ENCODE measurements around the gene GRIN2D. TPM values are rescaled to one million over a fixed set of nuclear protein-coding genes. Genes with fewer than 3 reads are reported as not detected.

Gene GRIN2D
- total RNA-seq, 1 donor = 0.54 TPM

DNA sequence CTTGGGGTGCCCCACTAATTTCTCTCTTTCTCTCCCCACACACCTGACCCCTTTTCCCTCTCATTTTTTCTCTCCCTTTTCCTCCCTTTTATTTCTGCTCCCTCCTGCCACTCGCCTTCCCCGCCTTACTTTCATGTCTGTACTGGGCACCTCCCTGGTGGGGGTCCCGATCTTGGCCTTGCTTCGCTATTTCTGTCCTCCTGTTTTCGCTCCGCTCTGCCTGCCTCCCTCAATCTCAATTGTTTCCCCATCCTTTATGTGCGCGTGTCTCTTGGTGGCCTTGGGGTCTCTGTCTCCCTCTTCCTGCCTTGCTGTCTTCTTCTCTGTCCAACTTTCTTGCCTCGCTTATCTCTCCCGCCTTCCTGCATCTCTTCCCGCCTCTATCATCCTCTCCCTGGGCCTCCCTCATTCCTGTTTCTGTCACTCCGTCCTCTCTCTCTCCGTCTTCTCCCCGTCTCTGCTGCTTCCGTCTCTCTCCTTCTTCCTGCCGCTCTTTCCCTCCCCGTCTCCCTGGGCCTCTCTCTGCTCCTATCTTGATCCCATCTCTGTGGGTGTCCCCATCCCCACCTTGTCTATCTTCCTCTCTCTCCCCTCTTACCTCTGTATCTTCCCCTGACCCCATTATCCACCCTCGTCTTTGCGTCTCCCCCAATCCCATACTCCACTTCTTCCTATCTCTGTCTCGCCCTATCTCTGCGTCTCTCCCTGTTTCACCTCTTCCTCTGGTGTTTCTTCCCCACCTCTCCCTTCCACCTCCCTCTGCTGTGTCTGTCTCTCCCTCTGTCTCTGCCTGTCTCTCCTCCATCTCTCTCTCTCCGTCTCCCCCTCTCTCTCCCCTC, 4.0 kb downstream of the GRIN2D start:
- no peak for DNase-seq (ENCODE audit: low read depth in 2 of 3, low spot score in 2 of 3)

- no peak for DNase-seq (ENCODE audit: low read depth in 2 of 3, low spot score in 2 of 3)
These were observed 4.6 kb downstream of the GRIN2D start for GRCh38 chr19:48398102-48398374.

DNA sequence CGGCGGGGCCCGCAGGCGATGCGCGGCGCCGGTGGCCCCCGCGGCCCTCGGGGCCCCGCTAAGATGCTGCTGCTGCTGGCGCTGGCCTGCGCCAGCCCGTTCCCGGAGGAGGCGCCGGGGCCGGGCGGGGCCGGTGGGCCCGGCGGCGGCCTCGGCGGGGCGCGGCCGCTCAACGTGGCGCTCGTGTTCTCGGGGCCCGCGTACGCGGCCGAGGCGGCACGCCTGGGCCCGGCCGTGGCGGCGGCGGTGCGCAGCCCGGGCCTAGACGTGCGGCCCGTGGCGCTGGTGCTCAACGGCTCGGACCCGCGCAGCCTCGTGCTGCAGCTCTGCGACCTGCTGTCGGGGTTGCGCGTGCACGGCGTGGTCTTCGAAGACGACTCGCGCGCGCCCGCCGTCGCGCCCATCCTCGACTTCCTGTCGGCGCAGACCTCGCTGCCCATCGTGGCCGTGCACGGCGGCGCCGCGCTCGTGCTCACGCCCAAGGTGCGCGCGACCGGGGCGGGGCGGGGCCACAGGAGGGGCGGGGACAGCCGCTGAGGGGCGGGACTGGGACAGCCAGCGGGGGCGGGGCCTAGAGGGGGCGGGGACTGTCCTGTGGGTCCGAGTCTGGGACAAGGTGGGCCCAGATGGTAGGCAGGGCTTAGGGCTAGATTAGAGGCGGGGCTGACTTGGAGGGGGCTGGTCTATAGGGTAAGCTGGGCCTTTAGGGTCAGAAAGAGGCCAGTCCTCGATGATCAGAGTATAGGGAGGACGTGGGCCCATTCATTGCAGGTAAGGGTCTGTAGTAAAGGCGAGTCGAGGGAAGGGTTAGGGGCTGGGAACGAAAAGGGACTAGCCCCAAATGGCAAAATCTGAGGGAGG, 5.1 kb downstream of the GRIN2D start:
- peak; percentile 63 to 75 (median 66) for DNase-seq (ENCODE audit: low read depth in 2 of 3, low spot score in 2 of 3)

DNA sequence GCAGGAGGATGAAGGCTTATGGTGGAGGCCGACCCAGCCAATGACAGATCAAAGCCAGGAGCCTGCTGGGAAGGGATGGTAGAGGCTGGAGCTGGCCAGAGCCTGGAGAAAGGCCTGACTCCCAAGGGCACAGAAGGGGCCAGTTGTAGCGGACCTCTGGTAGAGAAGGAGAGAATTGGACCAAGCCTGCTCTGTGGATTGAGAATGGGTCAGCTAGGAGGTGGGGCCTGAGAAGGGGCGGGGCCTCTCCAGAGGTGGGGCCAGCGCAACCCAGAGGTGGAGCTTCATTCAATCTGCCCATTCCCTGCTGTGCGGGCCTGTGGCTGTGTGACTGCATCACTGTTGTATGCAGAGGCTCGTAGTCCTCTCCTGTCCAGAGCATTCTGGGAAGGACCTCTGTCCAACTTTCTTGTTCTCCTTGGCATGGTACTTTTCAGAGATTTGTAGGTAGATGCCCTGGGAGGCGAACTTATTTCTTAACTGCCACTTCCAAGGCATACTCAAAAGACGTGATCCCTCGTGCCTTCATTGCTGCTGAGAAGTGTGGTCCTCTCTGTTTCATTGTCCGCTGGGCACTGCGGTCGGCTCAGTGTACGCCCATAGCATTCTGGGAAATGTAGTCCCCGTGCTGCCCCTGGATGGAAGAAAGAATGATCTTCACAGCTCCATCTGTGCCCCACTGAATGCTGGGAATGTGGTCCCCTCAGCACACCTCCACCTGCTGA, 6.7 kb downstream of the GRIN2D start:
- DNase-seq (ENCODE audit: low read depth in 2 of 3, low spot score in 2 of 3) = no peak

GRCh38 chr19:48401287-48401686, 7.8 kb downstream of the GRIN2D start:
- DNase-seq (ENCODE audit: low read depth in 2 of 3, low spot score in 2 of 3) = no peak

GRCh38 chr19:48403606-48404005, 10.1 kb downstream of the GRIN2D start:
- peak in 2 of 3 donors; percentile 51 to 63 for DNase-seq (ENCODE audit: low read depth in 2 of 3, low spot score in 2 of 3)

- DNase-seq (ENCODE audit: low read depth in 2 of 3, low spot score in 2 of 3) = no peak
These were observed 11.7 kb downstream of the GRIN2D start for GRCh38 chr19:48405010-48405659.

DNA sequence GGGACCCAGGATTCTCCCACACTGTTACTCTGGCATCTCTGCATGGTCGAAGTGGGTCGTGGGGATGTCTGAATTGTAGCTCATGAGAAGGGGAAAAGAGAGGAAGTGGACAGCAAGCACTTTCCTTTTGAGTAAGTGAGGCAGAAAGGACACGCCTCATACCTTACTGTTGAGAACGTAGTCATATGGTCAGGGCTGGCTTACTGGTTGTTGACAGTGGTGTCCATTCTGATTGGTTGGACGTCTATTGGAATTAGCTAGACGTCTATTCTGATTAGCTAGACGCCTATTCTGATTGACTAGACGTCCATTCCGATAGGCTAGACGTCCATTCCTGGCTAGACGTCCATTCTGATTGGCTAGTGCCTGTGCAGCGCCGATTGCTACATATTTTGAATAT, 12.4 kb downstream of the GRIN2D start:
- DNase-seq (ENCODE audit: low read depth in 2 of 3, low spot score in 2 of 3) = no peak

GRCh38 chr19:48413879-48414587, 20.6 kb downstream of the GRIN2D start:
- no peak for DNase-seq (ENCODE audit: low read depth in 2 of 3, low spot score in 2 of 3)

DNA sequence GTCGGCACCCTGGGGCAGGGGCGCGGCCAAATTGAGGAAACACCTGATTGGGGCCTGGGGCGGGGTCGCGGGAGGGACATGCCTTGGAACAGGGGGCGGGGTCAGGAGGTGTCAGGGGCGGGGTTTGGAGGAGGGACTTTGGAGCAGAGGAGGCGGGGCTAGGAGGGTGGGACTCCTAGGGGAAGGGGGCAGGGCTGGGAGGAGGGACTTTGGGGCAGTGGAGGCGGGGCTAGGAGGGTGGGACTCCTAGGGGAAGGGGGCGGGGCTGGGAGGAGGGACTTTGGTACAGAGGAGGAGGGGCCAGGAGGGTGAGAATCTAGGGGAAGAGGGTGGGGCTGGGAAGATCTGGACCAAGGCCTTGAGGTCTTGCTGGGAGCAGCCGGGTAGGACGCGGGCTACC, 21.9 kb downstream of the GRIN2D start:
- DNase-seq (ENCODE audit: low read depth in 2 of 3, low spot score in 2 of 3) = peak in 2 of 3 donors; percentile 92 to 93

GRCh38 chr19:48415806-48416221, 22.3 kb downstream of the GRIN2D start:
- no peak for DNase-seq (ENCODE audit: low read depth in 2 of 3, low spot score in 2 of 3)

- no peak for DNase-seq (ENCODE audit: low read depth in 2 of 3, low spot score in 2 of 3)
These were observed 24.0 kb downstream of the GRIN2D start for GRCh38 chr19:48417421-48417820.

- peak in 2 of 3 donors; percentile 59 to 64 for DNase-seq (ENCODE audit: low read depth in 2 of 3, low spot score in 2 of 3)
These were observed 25.0 kb downstream of the GRIN2D start for GRCh38 chr19:48418317-48419064.

GRCh38 chr19:48419158-48419920, 25.9 kb downstream of the GRIN2D start:
- peak in 2 of 3 donors; percentile 86 to 91 for DNase-seq (ENCODE audit: low read depth in 2 of 3, low spot score in 2 of 3)

- no peak for DNase-seq (ENCODE audit: low read depth in 2 of 3, low spot score in 2 of 3)
These were observed 28.1 kb downstream of the GRIN2D start for GRCh38 chr19:48421548-48421947.

- DNase-seq (ENCODE audit: low read depth in 2 of 3, low spot score in 2 of 3) = peak in 2 of 3 donors; percentile 37 to 61
These were observed 31.3 kb downstream of the GRIN2D start for GRCh38 chr19:48424694-48425219.

GRCh38 chr19:48428670-48429069, 35.2 kb downstream of the GRIN2D start:
- DNase-seq (ENCODE audit: low read depth in 2 of 3, low spot score in 2 of 3) = no peak

DNA sequence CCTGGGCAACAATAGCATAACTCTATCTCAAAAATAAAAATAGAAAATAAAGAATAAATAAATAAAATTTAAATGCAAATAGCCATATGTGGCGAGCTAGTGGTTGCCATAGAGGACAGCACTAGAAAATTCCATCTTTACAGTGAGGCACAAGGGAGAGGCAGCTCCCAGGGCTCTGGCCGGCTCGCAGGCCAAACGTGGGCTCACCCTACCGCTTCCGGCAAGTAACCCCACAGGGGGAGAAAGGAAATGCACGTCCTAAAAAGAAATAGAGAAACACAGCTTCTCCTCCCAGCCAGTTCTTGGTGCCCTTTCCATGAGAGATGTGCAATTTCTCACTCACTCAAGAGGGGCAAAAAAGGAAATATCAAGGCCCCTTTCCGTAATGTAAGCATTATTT, 39.9 kb downstream of the GRIN2D start:
- DNase-seq (ENCODE audit: low read depth in 2 of 3, low spot score in 2 of 3) = no peak
